Motor neuron (in vitro differentiated cells): ENCODE measurements around the gene MIA. TPM values are rescaled to one million over a fixed set of nuclear protein-coding genes. Genes with fewer than 3 reads are reported as not detected.

Experiments
- ATAC-seq, 8 experiments: fragments of 200-7000 bp; cut with Tn5 transposase; replicated peaks in 6 of 8; 2 replicates each; pipeline ENCODE4 v1.8.0; 2021; ENCODE audit warnings: mild to moderate bottlenecking in 8 of 8, moderate library complexity in 8 of 8
- H3K27ac ChIP-seq, 2 donors: fragments of 250-450 bp; sonication (Bioruptor Pico); 2 replicates each; pipeline ENCODE4 v1.9.0; 2021; ENCODE audit warnings: antibody characterized with exemption in 2 of 2, mild to moderate bottlenecking in 2 of 2, moderate library complexity in 1 of 2
- H3K4me1 ChIP-seq, 2 donors: fragments of 250-450 bp; sonication (Bioruptor Pico); replicated peaks in 1 of 2; 2 replicates each; pipeline ENCODE4 v1.6.1; 2021; ENCODE audit warnings: antibody characterized with exemption in 2 of 2, mild to moderate bottlenecking in 2 of 2, moderate library complexity in 1 of 2
- H3K4me3 ChIP-seq, 5 donors: fragments of 250-450 bp; sonication (Bioruptor Pico); 2 replicates each; pipeline ENCODE4 v1.9.0; 2021; ENCODE audit warnings: antibody characterized with exemption in 5 of 5, mild to moderate bottlenecking in 5 of 5, moderate library complexity in 4 of 5
- WGBS, 10 experiments: fragments of 450-650 bp; shearing (Covaris generic); methylation state at CpG; one replicate each; pipeline ENCODE4 v1.0.0; 2022; 5-methylcytosine and 5-hydroxymethylcytosine counted together
- in situ Hi-C, 9 experiments: fragments of 400-800 bp; cut with MboI; loops; one replicate each; pipeline ENCODE4 v1.15.0; 2021; ENCODE audit warnings: low sequenced_read_pairs in 9 of 9, low pct_unique_long_range_greater_than_20kb in 2 of 9; ENCODE audit not compliant: unreplicated experiment in 9 of 9
- total RNA-seq, 8 experiments: library from RNA; unstranded; fragments of 300-600 nt; gene quantifications; 2 replicates each; pipeline versions ENCODE4 v1.2.3 to v1.2.4, GENCODE V29; 2022

Gene MIA
- total RNA-seq, 8 experiments from 2014 or later = 0.90 to 5.0 (median 1.5) TPM; not detected in 4

DNA sequence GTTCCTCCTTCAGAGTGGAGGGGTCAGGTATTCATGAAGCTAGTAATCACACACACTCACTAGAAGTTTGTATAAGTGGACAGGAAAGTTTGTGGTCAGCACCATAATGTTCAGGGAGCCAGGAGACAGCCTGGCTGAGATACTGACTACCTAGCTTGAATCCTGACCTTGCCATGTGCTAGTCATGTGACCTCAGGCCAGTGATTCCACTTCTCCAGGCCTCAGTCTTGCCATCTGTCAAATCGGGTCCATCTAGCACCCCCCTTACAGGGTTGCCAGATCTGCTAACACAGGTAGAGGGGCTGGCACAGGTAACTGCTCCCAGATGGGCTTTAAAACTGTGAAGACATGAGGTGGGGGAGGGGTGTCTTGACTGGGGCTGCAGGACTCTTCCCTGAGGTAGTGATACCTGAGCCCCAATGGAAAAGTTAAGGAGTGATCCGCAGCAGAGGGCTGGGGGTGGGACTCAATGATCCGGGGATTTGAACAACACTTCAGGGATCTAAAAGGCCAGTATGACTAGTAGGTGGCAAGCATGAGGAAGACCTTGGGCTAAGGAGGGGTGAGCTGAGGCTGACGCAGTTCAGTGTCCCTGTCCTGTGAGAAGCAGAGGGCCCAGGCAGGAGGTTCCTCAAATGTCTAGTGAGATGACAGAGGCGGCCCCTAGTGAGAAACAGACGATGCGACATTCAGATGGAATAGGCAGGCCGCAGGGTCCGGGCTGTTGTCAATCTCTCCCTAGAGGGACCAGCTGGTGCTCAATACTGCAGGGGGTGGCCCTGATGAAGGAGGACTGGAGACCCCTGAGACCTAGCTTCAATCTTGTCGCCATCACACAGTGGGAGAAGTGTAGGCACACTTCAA, 33.6 kb upstream of the MIA start:
- in situ Hi-C loops = no loop called here
- peak overlapping the region; percentile 33 to 37 for H3K27ac ChIP-seq
- no peaks in the 10 kb centered on the region for H3K4me1 ChIP-seq
- no peak overlapping the region for H3K4me3 ChIP-seq
- ATAC-seq = peak in 4 of 8 experiments; percentile 4 to 23 (median 13)
- 40 to 93% (median 80%) methylated on average over 1 to 7 of the region's 10 CpGs; no CpG with 5 or more reads in 5 of the 10 experiments for WGBS, 10 experiments

DNA sequence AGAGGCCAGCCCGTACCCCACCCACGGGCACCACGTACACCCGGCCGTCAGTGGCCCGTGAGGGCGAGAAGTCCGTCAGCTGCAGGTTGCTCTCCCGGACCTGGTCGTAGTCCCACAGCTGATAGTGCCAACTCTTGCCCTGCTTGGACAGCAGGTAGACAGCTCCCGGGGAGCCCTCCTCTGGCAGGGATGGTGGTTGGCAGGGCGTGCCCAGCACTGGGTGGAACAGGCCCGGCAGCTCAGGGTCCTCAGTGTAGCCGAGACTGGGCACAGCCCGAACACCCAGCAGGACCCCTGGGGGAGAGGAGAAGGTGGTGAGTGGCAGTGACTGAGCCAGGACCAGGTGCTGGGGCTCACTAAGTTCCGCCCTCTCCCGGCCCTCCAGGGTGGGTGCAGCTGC, 32.8 kb upstream of the MIA start:
- Histone ChIP-seq H3K4me3 (no peak overlapping the region), H3K4me1 (no peaks in the 10 kb centered on the region), H3K27ac (peak overlapping the region in 1 of 2 donors; percentile 37)
- in situ Hi-C loops = no loop called here
- ATAC-seq = peak in 5 of 8 experiments; percentile 9 to 33 (median 15)
- 92 to 100% (median 95%) methylated on average over 1 to 6 of the region's 17 CpGs; no CpG with 5 or more reads in 6 of the 10 experiments for WGBS, 10 experiments

DNA sequence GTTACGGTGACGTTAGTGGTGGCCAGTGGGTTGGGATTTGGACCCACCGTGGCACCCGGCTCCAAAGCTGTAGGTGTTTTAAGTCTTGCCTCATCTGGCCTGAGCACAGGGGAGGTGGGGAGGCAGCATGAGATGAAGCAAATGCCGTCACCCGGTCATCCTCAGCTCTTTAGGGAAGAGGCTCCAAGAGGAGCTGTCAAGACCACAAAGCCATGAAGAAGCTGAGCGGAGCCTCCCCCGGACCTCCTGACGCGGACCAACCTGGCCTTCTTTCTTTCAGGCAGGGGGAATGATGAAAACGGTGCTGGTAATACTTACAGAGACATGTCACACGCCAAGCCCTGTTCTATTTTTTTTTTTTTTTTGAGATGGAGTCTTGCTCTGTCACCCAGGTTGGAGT, 32.4 kb upstream of the MIA start:
- Histone ChIP-seq H3K27ac (no peak overlapping the region), H3K4me1 (no peaks in the 10 kb centered on the region), H3K4me3 (no peak overlapping the region)
- WGBS, 10 experiments = 57 to 100% (median 97%) methylated on average over 2 to 7 of the region's 12 CpGs; no CpG with 5 or more reads in 4 of the 10 experiments
- in situ Hi-C loops = no loop called here
- no peak for ATAC-seq

GRCh38 chr19:40743926-40744325, 31.4 kb upstream of the MIA start:
- in situ Hi-C loops = no loop called here
- ATAC-seq = no peak
- 72 to 100% (median 92%) methylated on average over 1 to 7 of the region's 10 CpGs; no CpG with 5 or more reads in 3 of the 10 experiments for WGBS, 10 experiments
- H3K4me1 ChIP-seq = peaks cover 0 to 3% of the 10 kb centered on the region in 2 donors
- H3K27ac ChIP-seq = no peak overlapping the region
- H3K4me3 ChIP-seq = no peak overlapping the region

- no peak overlapping the region for H3K27ac ChIP-seq
- H3K4me3 ChIP-seq = no peak overlapping the region
- 67 to 93% (median 80%) methylated on average over 1 to 11 of the region's 17 CpGs; no CpG with 5 or more reads in 4 of the 10 experiments for WGBS, 10 experiments
- in situ Hi-C loops = no loop called here
- ATAC-seq = peak in 2 of 8 experiments; percentile 10 to 11
- H3K4me1 ChIP-seq = peaks cover 7 to 12% of the 10 kb centered on the region in 2 donors
These were observed 30.5 kb upstream of the MIA start for GRCh38 chr19:40744554-40745401.

DNA sequence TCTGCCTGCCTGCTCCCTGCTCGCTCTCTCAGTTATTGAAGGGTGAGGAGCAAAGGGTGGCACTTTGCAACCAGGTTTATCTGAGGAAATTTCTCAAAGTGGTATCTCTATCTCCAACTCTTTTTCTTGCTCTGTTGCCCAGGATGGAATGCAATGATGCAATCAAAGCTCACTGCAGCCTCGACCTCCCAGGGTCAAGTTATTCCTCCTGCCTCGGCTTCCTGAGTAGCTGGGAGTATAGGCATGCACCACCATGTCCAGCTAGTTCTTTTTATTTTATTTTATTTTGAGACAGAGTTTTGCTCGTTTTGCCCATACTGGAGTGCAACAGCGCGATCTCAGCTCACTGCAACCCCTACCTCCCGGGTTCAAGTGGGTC, 29.9 kb upstream of the MIA start:
- no peak overlapping the region for H3K4me3 ChIP-seq
- in situ Hi-C loops = no loop called here
- no peak overlapping the region for H3K27ac ChIP-seq
- peaks cover 7 to 12% of the 10 kb centered on the region in 2 donors for H3K4me1 ChIP-seq
- no peak for ATAC-seq
- 69 to 100% (median 78%) methylated on average over 1 to 4 of the region's 7 CpGs; no CpG with 5 or more reads in 4 of the 10 experiments for WGBS, 10 experiments

DNA sequence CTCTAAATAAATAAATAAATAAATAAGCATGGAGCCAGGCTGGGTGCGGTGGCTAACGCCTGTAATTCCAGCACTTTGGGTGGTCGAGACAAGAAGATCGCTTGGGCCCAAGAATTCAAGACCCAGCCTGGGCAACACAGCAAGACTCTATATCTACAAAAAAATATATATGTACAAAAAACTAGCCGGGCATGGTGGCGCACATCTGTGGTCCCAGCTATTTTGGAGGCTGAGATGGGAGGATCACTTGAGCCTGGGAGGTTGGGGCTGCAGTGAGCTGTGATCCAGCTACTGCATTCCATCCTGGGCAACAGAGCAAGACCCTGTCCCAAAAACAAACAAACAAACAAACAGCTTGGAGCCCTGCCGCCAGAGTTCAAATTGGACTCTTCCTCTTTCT, 27.8 kb upstream of the MIA start:
- 83 to 100% (median 97%) methylated on average over 1 to 5 of the region's 7 CpGs; no CpG with 5 or more reads in 4 of the 10 experiments for WGBS, 10 experiments
- Histone ChIP-seq H3K27ac (no peak overlapping the region), H3K4me1 (peaks cover 10 to 12% of the 10 kb centered on the region in 2 donors), H3K4me3 (no peak overlapping the region)
- ATAC-seq = no peak
- in situ Hi-C loops = no loop called here

- peak within 1 kb of the TSS; percentile 81 to 89 for H3K27ac ChIP-seq
- H3K4me1 ChIP-seq = peaks cover 10 to 12% of the 10 kb centered on the region in 2 donors
- peak; percentile 80 to 94 (median 92) for ATAC-seq
- in situ Hi-C loops = no loop called here
- H3K4me3 ChIP-seq = peak within 1 kb of the TSS; percentile 59 to 90 (median 77)
- WGBS, 10 experiments = 0 to 2% (median 0%) methylated on average over 1 to 17 of the region's 43 CpGs; no CpG with 5 or more reads in 1 of the 10 experiments
These were observed 25.1 kb upstream of the MIA start, which contains the start of gene ACTMAP for GRCh38 chr19:40750058-40750873. Gene ACTMAP (minus strand): TSS chr19:40750477. CDS start chr19:40749803, 674 bp downstream.

DNA sequence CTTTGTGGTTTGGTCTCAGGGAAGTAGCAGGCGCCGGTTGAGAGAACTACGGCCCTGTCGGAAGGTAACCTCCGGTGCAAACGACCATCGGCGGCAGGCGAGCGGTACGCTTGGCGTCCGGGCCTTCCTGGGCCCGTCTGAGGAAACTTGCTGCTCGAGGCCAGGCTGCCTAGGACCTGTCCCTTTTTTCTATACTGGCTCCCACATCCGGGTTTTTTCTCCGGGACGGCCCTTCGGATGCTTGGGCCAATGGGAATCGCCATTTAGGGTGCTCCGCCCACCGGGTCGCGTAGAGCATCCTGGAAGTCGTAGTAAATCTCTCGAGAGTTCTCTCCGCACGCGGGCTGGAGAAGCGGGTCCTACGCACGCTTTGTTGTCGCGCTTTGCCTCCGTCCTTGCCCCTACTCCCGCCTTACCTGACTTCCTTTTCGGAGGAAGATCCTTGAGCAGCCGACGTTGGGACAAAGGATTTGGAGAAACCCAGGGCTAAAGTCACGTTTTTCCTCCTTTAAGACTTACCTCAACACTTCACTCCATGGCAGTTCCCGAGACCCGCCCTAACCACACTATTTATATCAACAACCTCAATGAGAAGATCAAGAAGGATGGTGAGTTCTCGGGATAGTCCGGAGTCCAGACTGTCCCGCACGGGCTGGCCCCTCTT, 24.3 kb upstream of the MIA start, which contains the start of gene SNRPA:
TSS of gene SNRPA (plus strand) at position 330 of the 664 bp plus-strand sequence. CDS start at position 536, 206 bp downstream.
- H3K4me1 ChIP-seq = peaks cover 10 to 12% of the 10 kb centered on the region in 2 donors
- in situ Hi-C loops = no loop called here
- H3K4me3 ChIP-seq = peak within 1 kb of the TSS; percentile 59 to 90 (median 77)
- peak; percentile 73 to 83 (median 78) for ATAC-seq
- peak within 1 kb of the TSS; percentile 81 to 89 for H3K27ac ChIP-seq
- 0 to 8% (median 0%) methylated on average over 1 to 32 of the region's 46 CpGs; no CpG with 5 or more reads in 1 of the 10 experiments for WGBS, 10 experiments

DNA sequence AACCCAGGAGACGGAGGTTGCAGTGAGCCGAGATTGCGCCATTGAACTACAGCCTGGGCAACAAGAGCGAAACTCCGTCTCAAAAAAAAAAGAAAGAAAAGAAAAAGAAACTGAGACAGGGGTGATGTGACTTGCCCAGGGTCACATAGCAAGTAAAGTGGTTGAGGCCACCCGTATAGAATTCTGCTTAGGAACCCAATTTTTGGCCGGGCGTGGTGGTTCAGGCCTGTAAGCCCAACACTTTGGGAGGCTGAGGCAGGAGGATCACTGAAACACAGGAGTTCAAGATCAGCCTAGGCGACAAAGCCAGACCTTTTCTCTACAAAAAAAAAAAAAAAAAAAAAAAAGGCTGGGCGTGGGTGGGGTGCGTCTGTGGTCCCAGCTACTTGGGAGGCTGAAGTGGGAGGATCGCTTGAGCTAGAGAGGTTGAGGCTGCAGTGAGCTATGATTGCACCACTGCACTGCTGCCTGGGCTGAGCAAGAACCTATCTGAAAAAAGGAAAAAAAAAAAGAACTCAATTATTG, 23.0 kb upstream of the MIA start:
- H3K4me1 ChIP-seq = peaks cover 10 to 12% of the 10 kb centered on the region in 2 donors
- H3K27ac ChIP-seq = no peak overlapping the region
- in situ Hi-C loops = no loop called here
- peak overlapping the region; percentile 59 to 90 (median 77) for H3K4me3 ChIP-seq
- WGBS, 10 experiments = 40 to 83% (median 67%) methylated on average over 3 to 9 of the region's 12 CpGs; no CpG with 5 or more reads in 2 of the 10 experiments
- ATAC-seq = no peak

GRCh38 chr19:40754611-40755247, 20.6 kb upstream of the MIA start:
- peaks cover under 1 to 4% of the 10 kb centered on the region in 2 donors for H3K4me1 ChIP-seq
- ATAC-seq = no peak
- WGBS, 10 experiments = 64 to 100% (median 88%) methylated on average over 1 to 8 of the region's 9 CpGs; no CpG with 5 or more reads in 1 of the 10 experiments
- H3K4me3 ChIP-seq = no peak overlapping the region
- no peak overlapping the region for H3K27ac ChIP-seq
- in situ Hi-C loops = no loop called here
